ENCODE measurements around the gene BICC1.

Gene BICC1

GRCh38 chr10:58512491-58513187 is at the start of gene BICC1:
BICC1 (plus strand) TSS chr10:58512872; CDS start chr10:58513144, 272 bp downstream.
- peak; percentile 69 for DNase-seq

GRCh38 chr10:58464956-58465355 is 47.7 kb upstream of the BICC1 start:
- no peak for DNase-seq

GRCh38 chr10:58465629-58466028 is 47.0 kb upstream of the BICC1 start:
- DNase-seq = no peak

GRCh38 chr10:58467931-58468635 is 44.6 kb upstream of the BICC1 start:
- DNase-seq = no peak

- DNase-seq = no peak
Measured at GRCh38 chr10:58473976-58474375, 38.7 kb upstream of the BICC1 start.

- DNase-seq = peak; percentile 61
Measured at GRCh38 chr10:58475322-58476277, 37.1 kb upstream of the BICC1 start.

GRCh38 chr10:58477122-58477521 is 35.5 kb upstream of the BICC1 start:
- peak; percentile 69 for DNase-seq

GRCh38 chr10:58477902-58478301 is 34.8 kb upstream of the BICC1 start:
- no peak for DNase-seq

DNA sequence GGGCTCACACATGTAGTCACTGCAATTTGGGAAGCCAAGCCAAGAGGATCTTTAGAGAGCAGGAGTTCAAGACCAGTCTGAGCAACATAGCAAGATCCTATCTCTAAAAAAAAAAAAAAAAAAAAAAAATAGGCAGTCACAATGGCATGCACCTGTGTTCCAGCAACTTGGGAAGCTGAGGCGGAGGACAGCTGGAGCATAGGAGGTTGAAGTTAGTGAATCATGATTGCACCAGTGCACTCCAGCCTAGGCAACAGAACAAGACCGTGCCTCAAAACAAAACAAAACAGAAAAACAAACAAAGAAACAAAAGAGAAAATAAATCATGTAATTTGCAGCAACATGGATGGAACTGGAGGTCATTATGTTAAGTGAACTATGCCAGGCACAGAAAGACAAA is 33.6 kb upstream of the BICC1 start:
- DNase-seq = no peak

- no peak for DNase-seq
Measured at GRCh38 chr10:58480321-58480720, 32.4 kb upstream of the BICC1 start.

DNA sequence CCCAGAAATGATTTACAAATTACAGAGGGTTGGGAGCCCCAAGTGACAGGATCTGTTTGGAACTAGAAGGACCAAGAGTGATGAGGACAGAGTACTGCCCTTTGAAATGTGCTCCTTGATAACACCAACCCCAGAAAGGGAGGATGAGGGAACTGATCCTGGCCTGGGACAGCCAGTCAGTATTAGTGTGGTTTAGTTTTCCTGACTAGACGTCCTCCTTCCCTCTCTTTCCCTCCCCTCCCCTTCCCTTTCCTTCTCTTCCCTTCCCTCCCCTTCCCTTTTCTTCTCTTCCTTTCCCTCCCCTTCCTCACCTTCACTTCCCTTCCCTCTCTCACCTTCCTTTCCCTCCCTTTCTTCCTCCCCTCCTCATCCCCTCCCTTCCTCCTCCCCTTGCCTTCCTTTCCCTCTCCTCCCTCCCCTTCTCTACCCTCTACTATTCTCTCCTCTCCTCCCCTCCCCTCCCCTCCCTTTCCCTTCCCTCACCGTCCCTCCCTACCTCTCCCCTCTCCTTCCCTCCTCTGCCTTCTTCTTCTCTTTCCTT is 31.0 kb upstream of the BICC1 start:
- no peak for DNase-seq

DNA sequence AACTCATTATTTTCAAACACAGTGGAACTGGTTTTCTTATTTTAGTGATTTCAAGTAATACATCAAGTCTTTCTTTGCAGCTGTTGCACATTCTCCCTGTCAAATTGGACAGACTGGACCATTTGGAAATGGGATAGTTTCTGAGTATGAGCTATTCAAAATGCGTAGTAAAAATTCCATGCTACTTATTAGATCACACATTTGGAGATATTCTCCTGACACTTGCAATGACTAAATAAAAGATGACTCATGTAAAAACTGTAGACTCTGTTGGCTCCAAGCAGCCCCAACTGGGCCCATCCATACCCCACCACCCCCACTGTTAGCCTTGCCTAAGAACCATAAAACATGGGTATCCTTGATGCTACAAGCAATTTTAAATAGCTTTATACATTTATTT is 25.9 kb upstream of the BICC1 start:
- DNase-seq = no peak

DNA sequence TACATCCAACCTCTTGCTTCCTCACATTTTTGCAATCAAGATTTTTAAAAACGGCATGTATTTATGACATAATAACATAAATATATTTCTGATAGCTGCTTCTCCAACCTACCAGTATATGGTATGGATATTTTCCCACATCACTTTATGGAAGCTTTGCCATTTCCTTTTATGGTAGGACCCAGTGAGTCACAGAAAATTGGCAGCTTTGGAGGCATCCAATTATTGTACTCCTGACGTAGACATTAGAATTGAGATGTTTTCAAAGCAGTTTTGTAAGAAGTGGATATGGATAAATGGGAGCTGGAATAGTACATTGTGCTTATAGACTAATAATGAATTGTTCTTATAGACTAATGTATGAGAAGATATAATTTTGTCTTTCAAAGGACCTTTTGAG is 23.8 kb upstream of the BICC1 start:
- DNase-seq = no peak

- no peak for DNase-seq
Measured at GRCh38 chr10:58502956-58503355, 9.7 kb upstream of the BICC1 start.

DNA sequence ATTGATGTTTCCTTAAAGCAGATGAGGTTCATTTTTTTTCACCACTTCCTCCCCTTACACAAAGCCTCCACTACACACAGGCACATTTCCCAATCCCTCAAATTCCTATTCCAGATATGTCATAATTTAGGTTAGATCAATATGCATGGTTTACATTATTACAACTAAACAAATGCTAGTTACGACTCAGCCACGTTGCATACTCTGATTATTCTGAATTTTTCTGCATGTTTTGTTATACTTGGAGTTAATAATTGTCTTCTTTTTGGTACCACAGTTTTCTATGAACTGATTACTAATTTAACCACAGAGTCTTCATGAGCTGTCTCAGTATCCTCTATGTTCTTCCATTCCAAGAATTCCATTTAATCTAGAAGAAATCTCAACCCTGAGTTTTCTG is 4.4 kb upstream of the BICC1 start:
- no peak for DNase-seq

GRCh38 chr10:58511765-58512490 is 744 bp upstream of the BICC1 start:
- peak; percentile 54 for DNase-seq

- DNase-seq = peak; percentile 60
Measured at GRCh38 chr10:58513188-58514110, 777 bp downstream of the BICC1 start.

GRCh38 chr10:58514111-58514770 is 1.6 kb downstream of the BICC1 start:
- DNase-seq = no peak

DNA sequence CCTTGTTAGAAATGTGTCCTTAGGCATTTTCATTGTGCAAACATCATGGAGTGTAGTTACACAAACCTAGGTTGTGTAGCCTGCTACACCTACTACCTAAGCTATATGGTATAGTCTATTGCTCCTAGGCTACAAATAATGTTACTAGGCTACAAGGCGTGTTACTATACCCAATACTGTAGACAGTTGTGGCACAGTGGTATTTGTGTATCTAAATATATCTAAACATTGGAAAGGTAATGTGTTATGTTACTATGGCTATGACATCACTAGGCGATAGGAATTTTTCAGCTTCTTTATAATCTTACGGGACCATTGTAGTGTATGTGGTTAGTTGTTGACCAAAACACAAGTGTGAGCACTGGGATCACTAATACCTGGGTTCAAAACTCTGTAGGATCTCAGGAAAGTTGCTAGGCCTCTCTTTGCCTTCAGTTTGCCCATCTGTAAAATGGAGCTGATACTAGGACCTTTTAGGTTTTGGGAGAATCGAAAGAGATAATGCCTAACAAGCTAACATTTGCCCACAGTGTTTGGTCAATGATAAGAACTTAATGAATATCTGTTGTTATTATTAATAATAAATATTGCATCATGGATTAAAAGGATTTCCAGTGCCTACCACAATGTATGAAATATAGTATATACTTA is 2.7 kb downstream of the BICC1 start:
- DNase-seq = no peak

DNA sequence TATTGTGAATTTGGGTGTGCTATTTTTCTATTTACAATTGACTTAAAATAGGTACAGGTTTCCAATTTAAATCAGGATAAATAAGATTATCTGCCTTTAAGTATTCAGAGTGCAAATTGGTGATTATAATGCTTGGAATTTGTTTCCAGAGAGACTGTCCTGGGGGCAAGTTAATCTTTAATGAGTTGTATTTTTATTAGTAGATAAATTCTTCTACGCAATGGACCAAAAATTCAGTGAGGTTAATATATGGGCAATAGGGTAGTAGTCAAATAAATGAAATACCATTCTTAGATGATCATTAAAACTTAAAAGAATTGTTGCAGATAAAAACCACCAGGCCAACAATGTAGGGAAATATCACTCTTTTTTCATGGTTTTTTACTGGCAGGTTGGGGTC is 3.4 kb downstream of the BICC1 start:
- DNase-seq = no peak

Data from islet precursor cell (in vitro differentiated cells).